HG03159 (cell line): ENCODE measurements around the gene EIF4EBP2.
A peak's percentile ranks its signal among the peaks of the same experiment; 100 is the strongest.

ENCODE experiments used
- ATAC-seq: cut with Tn5 transposase; IDR thresholded peaks from one replicate; pipeline ENCODE4 v1.9.1; 2021; ENCODE audit warnings: mild to moderate bottlenecking, moderate library complexity; ENCODE audit not compliant: unreplicated experiment

EIF4EBP2 gene

GRCh38 chr10:70376436-70377378, 27.2 kb upstream of the EIF4EBP2 start:
- no peak for ATAC-seq

DNA sequence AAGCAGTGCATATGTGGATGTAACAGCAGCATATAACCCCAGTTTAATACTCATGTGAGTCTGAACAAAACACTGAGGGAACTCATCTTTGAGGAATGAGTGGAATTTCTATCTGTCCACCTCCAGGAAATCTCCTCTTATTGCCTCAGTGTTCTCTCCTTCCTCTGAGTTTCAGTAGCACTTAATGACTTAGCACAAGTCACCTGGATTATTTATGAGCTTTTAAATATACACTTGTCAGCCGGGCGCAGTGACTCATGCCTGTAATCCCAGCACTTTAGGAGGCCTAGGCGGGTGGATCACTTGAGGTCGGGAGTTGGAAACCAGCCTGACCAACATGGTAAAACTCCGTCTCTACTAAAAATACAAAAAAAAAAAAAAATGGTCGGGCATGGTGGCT, 25.8 kb upstream of the EIF4EBP2 start:
- no peak for ATAC-seq

DNA sequence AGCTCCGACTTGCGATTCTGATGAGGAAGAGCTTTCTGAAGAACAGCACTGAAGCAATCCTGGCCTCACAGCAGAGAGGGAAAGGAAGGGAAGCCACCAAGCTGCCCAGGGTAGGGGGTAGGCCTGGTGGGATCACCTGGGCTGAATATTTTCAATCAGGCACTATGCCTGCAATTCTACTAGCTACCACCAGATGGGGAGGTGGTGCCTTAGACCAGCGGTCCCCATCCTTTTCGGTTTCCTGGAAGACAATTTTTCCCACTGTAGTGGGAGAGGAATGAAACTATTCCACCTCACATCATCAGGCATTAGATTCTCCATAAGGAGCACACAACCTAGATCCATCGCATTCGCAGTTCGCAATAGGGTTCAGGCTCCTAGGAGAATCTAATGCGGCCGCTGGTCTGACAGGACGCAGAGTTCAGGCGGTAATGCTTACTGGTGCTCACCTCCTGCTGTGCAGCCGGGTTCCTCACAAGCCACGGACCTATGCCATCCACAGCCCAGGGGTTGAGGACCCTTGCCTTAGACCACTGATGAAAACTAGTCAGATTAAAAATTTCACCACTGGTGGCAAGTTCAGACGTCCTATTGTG, 24.3 kb upstream of the EIF4EBP2 start:
- no peak for ATAC-seq

GRCh38 chr10:70380350-70381135, 23.4 kb upstream of the EIF4EBP2 start:
- ATAC-seq, result no peak

GRCh38 chr10:70381471-70382421, 22.2 kb upstream of the EIF4EBP2 start:
- ATAC-seq, result peak; percentile 35

DNA sequence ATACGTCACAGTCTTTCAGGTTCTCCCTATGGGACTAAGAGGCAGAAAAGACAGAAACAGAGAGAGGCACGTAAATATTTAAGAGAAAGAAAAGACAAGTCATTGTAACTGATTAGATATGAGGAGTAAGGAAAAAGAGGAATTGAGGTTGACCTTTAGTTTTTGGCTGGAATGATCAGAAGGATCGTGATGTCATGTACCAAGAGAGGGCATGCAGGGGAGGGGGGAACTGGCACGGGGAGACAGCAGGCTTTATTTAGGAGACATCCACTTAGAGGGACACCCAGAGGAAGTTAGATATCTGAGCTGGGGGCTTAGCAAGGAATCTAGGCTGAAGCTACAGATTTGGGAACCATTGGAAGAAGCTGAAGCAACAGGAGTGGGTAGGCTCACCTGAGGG, 12.3 kb upstream of the EIF4EBP2 start:
- ATAC-seq, result no peak

DNA sequence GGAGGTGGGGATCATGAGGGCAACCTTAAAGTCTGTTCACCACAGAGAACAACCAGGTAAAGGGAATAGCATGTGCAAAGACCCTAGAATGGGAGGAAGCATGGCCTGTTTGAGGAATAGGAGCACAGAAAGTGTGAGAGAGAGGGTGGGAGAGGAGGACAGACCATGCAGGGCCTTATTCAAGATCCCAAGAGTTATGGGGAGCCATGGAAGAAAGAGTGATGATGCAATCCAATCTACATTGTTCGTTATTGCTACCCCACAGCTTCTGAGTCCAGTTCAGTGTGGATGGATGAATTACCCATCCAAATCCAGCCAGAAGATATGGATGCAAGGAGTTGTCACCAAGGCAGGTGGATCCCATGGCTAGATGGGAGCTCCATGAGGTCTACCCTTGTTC, 7.8 kb upstream of the EIF4EBP2 start:
- no peak for ATAC-seq

DNA sequence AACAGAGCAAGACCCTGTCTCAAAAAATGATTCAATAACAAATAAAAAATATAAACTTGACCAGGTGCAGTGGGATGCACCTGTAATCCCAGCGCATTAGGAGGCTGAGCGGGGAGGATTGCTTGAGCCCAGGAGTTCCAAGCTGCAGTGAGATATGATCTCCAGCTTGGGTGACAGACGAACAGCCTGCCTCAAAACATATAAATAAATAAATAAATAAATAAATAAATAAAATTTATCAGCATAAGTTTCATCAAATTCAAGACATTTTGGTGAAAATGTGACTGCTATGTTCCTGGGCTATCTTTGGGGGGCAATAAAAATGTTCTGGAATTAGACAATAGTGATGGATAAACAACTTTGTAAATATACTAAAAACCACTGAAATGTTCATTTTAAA, 4.8 kb upstream of the EIF4EBP2 start:
- no peak for ATAC-seq

DNA sequence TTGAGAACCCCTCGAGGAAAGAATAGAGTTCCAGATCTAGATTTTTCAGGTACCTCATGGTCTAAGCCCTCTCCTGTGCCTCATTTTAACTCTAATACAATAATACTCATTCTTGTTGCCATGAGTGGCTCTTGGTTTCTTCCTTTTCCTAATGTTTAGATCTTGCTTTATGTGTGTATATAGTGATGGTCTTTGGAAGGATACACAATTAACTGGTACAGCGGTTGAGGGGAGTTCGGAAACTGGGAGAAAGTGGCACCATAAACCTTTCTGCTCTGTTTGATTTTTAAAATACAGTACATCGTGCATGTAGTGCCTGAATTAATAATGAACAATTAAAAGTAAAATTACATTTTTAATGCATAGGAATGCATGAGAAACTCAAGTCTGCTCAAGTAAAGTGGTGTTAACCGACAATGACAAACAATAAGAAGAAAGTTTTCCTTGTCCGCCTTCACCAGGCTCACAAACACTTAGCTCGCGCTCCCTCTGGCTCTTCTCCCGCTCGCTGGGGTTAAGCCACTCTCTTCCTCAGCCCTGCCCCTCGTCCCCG, 386 bp upstream of the EIF4EBP2 start:
- peak; percentile 4 for ATAC-seq

GRCh38 chr10:70404787-70405036, 767 bp downstream of the EIF4EBP2 start:
- ATAC-seq, result no peak

GRCh38 chr10:70405037-70405824, 1.3 kb downstream of the EIF4EBP2 start:
- ATAC-seq, result no peak

GRCh38 chr10:70409772-70410171, 5.8 kb downstream of the EIF4EBP2 start:
- ATAC-seq, result no peak

DNA sequence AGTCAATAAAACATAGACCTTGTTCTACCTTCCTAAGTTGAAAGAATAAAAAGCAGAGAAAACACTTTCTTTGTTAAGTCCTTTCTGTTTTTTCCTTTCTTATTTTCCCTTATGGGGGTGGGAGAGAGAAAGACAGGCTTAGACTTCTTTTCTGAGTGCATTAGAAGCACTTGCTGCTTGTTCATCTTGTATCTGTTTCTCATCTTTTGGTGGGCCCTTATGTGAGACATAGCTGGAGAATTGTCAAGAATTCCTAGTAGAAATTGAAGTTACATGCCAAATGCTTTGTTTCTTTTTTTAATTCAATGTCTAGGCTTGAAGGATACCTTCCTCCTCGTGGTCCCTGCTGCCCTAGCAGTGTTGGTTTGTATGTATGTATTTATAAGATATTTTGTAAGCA, 6.7 kb downstream of the EIF4EBP2 start:
- ATAC-seq, result no peak

GRCh38 chr10:70412356-70412755, 8.4 kb downstream of the EIF4EBP2 start:
- no peak for ATAC-seq

DNA sequence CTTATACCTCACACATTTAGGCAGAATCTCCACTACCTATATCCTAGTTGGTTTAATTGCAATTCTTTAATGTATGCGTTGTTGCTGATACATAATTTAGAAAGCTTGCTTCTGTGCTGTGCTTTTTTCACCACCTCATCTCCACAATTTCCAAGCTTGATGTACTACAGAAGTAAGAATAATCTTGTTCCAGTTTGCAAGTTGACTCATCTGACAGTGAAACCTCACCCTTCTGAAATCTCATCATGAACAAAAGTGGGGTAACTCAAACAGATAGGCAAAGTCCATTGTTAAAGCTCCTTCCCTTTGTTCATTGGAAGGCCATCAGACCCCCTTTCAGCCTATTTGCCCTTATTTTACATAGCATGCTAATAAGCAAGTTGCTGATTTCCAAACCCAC, 13.6 kb downstream of the EIF4EBP2 start:
- ATAC-seq, result no peak

GRCh38 chr10:70418229-70418628, 14.3 kb downstream of the EIF4EBP2 start:
- ATAC-seq, result no peak

DNA sequence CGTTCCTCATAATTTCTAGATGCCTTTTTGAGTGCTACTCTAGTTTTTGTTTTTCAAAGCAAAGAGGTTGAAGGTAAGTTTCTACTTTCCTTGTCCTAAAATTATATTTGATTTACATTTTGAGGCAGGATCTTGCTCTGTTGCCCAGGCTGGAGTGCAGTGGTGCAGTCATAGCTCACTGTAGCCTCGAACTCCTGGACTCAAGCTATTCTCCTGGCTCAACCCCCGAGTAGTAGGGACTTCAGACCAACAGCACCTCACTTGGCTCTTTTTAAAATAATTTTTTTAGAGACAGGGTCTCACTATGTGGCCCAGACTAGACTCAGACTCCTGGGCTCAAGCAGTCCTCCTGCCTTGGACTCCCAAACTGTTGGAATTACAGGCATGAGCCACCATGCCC, 14.8 kb downstream of the EIF4EBP2 start:
- ATAC-seq, result no peak

DNA sequence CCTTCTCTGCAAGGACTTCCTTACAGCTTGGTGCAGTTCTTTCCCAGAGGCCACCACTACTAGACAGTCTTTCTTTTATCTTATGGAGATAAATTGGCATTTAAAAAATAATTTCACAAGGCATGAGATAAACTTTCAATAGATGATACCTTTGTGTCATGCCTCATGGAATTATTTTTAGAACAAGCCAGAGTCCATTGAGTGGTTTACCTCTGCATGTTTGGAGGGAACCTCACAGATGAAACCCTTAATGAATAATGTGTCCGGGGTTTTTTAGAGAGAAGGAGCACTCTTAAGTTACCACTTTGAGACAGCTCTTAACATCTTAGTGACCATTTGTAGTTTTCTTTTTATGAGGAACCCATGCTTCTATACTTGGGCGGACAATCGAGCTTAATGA, 20.4 kb downstream of the EIF4EBP2 start:
- ATAC-seq, result no peak

- ATAC-seq, result no peak
Observed at GRCh38 chr10:70425096-70425495, 21.2 kb downstream of the EIF4EBP2 start.

GRCh38 chr10:70426823-70427222, 22.9 kb downstream of the EIF4EBP2 start:
- no peak for ATAC-seq
